OCI-LY7 (cell line): ENCODE measurements around the gene CALN1.

ENCODE experiments used
- CTCF ChIP-seq: fragments of 200-600 bp; sonication (generic); conservative IDR thresholded peaks from 2 replicates; pipeline ENCODE4 v1.5.1; 2014; ENCODE audit warnings: mild to moderate bottlenecking, antibody characterized with exemption, low read length, moderate library complexity, mixed read lengths
- EZH2phosphoT487 ChIP-seq: fragments of 200-600 bp; sonication (generic); IDR thresholded peaks from 2 replicates; pipeline ENCODE4 v1.6.1; 2018; ENCODE audit warnings: low read depth, borderline replicate concordance, mild to moderate bottlenecking, mixed run types, antibody characterized with exemption, low read length, moderate library complexity, mixed read lengths

DNA sequence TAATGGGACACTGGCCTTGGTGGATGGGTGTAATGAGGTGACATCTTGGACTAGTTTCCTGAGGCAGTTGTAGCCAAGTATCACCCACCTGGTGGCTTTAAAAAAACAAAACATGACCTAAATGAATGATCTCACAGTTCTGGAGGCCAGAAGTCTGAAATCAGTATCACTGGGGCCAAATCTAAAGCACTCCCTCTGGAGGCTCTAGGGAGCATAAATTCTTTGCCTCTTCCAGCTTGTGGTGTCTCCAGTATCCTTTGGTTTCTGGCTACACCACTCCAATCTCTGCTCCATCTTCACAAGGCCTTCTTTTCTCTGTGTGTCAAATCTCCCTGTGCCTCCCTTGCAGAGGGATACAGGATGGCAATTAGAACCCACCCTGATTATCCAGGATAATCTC lies 342.9 kb downstream of the CALN1 start:
- TF ChIP-seq CTCF: no peak
- no peak for TF ChIP-seq EZH2phosphoT487
